Embryonic facial prominence (tissue), 1 donor: ENCODE results near the gene DUSP28.

Experiments used
- DNase-seq: peaks from one replicate; pipeline ENCODE4 v3.0.0-alpha.2; 2016; ENCODE audit errors: extremely low spot score

Gene DUSP28

DNA sequence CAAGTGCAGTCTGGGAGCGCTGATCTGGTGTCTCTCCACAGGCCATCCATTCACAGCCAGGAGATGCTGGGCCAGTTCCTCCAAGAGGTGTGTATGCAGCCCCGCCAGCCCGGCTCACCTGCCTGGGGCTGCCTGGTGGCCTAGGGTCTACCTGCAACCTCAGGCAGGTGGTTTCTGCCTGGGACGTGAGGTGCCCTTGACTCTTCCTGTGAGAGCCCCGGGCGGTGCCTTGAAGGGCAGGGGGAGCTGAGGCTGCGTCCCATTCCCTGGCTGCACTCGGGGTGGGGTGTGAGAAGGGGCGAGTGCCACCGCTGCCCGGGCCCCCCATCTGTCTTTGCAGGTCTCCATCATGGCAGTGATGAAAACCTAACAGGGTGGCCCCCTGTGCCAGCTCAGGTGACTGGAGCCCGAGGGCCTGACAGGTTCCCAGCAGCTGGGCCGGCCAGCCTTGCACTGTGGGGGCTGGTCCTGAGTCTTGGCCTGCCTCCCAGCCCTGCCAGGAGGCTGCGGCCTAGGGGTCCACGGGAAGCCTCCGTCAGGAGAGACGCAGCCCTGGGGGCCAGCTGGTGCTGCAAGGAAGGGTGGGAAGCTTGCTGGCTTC, 38.3 kb downstream of the DUSP28 start:
- no peak for DNase-seq

DNA sequence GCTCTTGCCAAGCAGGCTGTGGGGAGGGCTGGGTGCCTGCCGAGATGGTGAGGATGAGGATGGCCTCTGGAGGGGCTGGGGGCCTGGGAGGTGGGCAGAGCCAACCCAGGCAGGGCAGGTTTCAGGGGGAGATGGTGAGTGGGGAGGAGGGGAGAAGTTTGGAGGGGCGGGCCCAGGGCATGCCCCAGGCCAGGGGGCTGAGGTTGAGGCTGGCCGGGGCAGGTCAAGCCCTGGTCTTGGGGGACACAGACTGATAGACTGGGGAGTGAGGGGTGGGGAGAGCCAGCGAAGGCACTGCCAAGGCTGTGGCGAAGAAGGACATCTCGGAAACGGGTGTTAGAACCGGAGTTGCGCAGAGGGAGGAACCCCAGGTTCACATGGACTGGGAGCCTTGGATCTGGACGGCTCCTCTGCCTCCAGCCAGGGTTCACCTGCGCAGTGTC, 39.0 kb downstream of the DUSP28 start:
- no peak for DNase-seq

DNA sequence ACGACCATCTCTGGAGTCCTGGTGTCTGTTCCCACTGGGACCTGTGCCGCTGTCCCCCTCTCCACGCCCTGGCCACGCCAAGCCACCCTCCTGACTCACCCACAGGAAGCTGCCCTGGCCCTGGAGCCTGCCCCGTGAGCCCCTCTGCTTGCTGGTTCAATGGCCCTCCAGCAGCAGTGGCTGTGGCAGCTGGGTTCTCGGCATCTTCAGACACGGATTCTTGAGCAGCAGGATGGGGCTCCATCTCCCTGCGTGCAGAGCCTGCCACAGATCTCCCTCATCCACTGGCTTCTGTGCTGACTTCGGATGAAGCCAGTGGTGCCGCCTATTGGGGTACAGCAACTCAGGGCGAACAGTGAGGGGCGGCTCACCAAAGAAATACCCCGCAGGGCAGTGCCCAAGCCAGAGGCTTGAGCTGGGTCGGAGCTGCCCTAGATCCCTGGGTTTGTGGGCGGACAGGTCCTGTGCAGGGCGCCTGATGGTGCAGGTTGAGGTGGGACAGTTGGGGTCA, 40.3 kb downstream of the DUSP28 start:
- DNase-seq, result no peak

DNA sequence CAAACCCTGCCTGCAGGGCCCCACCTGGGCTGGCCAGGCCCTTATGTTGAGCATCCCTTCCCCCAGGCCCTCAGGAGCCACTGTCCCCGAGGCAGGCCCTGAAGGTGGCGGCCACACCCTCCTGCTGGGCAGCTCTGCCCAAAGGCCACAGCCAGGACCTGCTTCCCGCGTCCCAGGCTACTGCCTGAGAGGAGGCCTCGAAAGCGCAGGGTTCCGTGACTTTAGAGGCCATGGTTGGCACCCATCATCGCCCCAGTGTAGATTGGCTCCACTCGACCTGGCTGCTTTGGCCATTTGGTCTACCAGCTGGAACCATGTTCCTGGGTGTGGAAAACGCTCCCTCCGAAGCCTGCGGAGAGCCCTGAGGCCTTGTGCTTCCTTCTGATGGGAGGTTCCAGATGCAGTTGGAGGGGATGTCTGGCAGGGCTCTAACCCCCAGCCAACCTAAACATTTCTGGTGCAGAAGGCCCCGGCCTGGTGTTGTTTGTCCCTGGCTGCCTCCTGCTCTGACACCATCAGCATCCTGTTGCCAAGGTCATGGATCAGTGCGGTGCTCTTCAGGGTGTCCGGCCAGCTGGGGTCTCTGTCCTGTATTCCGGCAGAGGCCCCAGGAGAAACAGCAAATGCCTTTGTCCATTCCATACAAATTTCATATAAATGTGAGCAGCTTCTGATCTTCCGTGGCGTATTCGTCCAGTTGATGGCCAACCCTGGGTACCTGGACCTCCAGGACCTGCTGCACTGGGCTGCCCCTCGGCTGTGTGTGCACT, 41.1 kb downstream of the DUSP28 start:
- DNase-seq, result no peak

DNA sequence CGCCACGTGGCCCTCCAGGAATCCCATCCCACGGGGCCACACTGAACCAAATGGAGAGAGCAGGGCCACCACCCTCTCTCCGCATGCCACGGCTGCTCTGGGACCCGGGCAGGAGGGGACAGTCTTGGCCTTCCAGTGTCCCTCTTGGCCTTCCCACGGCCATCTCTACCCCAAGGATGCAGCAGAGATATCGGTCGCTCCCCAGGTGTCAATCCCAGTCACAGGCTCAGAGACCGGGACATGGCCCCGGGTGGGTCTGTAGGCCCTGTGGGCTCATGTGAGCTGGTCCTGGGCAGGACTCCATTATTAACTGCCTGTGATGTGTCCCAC, 41.6 kb downstream of the DUSP28 start:
- no peak for DNase-seq

DNA sequence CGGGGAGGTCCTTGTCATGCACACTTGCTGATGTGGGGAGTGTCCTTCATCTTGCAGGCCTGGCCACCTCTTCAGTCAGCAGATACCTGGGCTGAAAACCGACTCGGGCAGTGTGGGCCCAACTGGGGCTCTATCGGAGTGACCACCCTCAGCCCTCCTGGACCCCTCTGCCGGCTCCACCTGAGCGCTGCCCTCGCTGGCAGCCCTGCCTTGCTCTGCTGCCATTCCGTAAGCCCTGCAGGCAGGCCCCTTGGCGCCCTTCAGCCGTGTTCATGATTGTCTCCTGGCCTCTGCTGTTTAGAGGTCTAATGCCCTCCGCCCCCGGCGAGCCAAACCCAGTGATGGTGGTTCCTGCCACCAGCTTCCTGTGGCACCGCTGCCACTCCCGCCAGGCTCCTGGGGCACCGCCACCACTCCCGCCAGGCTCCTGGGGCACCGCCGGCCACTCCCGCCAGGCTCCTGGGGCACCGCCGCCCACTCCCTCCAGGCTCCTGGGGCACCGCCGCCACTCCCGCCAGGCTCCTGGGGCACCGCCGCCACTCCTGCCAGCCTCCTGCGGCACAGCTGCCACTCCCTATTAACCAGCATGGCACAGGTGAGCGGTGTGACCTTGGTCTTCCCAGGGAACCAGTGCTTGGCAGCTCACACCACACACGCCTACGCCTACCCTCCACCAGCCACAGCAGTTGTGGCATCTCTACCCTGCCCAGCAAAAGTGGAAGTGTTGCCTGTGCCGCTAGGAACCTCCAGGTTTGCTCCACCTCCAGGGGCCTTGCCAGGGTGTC, 42.3 kb downstream of the DUSP28 start:
- no peak for DNase-seq

DNA sequence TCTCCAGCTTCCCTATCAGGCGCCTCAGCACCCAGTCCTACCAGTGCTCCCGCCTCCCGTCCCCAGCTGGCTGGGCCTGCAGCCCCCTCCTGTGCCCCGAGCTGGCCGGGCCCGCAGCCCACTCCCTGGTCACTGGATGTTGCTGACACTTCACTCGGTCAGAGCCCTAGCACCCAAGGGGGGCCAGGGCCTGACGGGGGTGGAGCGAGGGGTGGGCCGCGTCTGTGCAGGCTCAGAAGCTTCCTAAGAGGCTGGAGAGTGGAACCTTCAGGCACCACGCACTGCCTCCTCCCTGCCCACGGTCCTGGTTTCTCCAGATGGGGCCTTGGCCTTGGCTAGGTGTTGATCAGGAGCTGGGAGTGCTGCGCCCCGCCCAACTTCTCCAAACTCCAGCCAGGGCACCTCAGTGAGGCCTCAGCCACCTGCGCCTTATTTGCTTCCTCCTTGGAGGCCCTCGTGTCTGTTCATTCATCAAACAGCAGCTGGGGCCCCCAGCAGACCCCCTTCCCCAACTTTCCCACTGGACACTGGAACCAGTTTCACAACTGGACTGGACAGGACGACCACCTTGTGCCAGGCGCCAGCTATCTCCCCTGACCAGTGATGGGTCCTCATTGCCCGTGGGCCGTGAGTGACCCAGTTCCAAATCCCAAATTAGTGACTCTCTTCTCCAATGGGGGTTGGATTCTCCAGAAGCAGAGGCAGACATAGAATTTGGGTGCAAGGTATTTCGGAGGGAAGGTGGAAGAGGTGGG, 43.1 kb downstream of the DUSP28 start:
- DNase-seq, result no peak

DNA sequence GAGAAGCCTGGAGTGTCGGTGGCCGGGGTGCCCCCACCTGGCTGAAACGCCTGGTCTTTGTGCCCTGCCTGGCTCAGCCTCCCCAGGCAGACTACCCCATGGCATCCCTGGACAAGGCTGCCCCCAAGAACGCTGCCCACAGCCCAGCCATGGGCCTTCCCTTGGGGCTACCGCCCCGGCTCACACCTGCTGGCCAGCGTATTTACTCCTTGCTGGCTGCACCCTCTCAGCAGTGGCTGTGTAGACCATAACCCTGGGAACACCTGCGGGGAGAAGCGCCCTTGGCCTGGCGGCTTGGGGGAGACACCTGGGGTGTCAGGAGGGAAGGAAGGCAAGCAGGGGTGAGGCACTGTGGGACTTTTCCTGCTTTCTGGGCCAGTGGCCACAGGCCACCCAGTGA, 43.7 kb downstream of the DUSP28 start:
- no peak for DNase-seq

DNA sequence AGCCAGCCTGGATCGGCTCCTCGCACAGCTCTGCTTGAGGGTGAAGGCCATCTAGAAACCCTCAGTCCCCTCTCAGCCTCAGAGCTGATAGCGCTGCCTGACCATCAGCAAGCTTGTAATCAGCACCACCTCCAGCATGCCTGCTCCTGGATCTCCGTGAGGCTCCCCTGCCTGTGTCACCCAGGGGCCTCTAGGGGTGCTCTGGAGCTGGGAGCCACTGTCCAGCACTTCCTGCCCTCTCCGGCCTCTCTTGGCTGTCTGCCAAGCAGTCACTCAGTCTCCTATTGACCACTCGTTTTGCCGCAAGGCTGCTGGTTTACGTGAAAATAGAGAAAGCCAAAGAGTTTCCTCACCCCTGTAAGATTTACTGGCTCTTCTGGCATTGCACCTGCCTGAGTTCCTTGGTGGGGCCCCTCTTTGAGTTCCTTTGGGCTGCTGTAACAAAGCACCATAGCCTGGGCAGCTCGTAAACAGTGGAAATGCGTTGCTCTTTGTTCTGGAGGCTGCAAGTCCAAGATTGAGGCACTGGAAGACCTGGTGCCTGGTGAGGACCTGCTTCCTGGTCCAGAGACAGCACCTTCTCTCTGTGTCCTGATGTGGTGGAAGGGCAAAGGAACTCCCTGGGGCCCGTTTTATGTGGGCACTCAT, 44.3 kb downstream of the DUSP28 start:
- DNase-seq, result no peak

DNA sequence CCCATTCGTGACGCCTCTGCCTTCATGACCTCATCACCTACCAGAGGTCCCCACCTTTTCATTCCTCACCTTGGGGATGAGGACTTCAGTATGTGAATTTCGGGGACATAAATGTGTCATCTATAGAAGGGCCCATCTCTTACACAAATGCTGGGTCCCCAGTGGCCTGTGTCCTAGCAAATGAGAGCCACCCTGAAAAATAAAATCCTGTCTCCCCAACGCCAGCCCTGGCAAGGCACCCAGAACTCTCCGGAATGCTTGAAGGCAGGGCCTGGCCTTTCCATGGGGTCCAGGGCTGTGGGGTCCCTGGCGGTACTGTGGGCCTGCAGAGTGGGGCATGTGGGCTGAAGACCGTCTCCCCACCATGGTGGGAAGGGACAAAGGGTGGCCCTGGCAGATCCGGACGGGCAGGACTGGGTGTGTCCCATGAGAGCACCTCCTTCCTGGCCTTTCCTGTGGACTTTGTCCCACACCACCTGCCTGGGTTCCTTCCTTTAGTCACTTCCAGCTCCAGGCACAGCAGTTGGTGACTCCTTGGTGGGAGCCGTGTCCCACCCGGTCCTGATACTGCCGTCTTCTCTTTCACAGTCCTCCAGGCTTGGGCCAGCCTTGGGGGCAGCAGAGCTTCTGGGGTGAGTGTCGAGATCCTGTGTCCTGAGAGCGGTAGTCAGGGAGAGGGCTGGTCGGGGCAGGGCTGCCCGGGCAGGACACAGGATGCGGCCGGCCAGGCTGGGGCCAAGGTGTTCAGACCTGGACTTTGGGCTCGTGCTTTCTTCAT, 45.0 kb downstream of the DUSP28 start:
- DNase-seq, result no peak

DNA sequence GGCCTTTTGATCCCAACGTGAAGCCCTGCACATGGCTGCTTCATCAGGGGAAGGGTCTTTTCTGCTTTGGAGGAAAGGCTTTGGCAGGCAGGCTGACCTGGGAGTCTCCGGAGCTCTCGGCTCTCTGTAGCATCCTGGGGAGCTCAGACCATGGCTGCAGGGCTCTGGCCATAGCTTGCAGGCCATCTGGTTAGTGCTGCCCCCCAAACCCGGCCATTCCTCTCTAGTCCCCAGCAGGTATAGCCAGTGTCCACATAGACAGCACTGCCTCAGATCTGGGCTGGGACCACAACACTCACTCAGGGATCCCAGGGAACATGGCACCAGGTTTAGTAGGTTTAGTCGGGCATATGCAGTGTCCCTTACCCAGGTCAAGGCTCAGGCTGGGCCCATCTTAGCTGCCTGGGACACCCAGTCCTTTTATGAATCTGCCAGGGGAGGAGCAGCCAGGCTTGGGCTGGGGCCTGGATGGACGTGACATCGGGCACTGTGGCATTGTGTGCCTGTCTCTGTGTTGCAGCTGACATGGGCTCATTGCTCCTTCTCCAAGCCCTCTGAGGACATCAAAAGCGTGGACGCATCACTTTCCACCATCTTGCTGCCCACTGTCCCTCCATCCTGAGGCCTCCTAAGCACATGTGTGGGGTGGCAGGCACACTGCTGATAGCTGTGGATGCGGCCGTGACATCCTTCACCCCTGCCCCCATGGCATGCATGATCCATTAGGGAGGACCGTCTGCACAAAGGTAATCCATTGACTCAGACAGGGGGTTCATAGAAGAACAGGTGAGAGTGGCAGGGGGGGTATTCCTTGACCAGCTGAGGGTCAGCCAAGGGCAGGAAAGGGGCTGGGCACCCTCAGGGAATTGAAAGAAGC, 45.9 kb downstream of the DUSP28 start:
- no peak for DNase-seq

DNA sequence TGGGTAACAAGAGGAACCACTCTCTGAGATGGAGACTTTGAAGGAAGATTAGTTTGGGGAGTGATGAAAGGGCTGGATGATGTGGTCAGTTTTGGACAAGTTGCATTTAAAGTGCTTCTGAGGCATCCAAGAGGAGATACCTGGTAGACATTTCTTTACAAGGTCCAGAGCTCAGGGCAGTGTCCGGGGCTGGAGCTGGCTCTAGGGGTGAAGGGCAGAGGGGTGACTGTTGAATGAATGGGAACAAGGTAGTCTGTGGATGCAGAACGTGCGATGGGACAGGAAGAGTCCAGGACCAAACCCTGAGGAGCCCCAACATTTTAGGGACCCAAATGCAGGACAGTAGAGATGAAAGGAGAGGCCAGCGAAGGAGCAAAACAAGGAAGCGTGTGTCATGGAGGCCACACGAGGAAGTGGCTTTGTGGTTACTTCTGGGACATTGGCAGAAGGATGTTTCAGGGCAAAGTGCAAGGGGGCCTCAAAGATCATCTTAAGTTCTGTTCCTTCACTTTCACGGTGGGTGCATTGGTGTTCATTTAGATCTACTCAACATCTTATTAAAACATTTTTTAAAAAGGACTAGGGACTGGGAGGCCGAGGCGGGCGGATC, 51.5 kb downstream of the DUSP28 start:
- no peak for DNase-seq
